SJCRH30 (cell line): ENCODE measurements around the gene HSPG2. TPM values are rescaled to one million over a fixed set of nuclear protein-coding genes. Genes with fewer than 3 reads are reported as not detected.

Experiments
- DNase-seq, 2 experiments: peaks; one replicate each; pipeline ENCODE4 v3.0.0-alpha.2; 2015 to 2020
- H3K27ac ChIP-seq: fragments of 250-450 bp; sonication (Bioruptor Pico); 2 replicates; pipeline ENCODE4 v1.5.1; 2020; ENCODE audit warnings: mild to moderate bottlenecking, moderate library complexity
- H3K27me3 ChIP-seq: fragments of 250-450 bp; sonication (Bioruptor Pico); 2 replicates; pipeline ENCODE4 v1.5.1; 2020; ENCODE audit warnings: mild to moderate bottlenecking, moderate library complexity
- H3K36me3 ChIP-seq: fragments of 250-450 bp; sonication (Bioruptor Pico); 2 replicates; pipeline ENCODE4 v1.5.1; 2020; ENCODE audit warnings: mild to moderate bottlenecking, moderate library complexity
- H3K4me1 ChIP-seq: fragments of 250-450 bp; sonication (Bioruptor Pico); 2 replicates; pipeline ENCODE4 v1.5.1; 2020; ENCODE audit warnings: mild to moderate bottlenecking, moderate library complexity
- H3K4me3 ChIP-seq: fragments of 250-450 bp; sonication (Bioruptor Pico); 2 replicates; pipeline ENCODE4 v1.5.1; 2020; ENCODE audit warnings: mild to moderate bottlenecking, moderate library complexity
- H3K9me3 ChIP-seq: fragments of 250-450 bp; sonication (Bioruptor Pico); replicated peaks from 2 replicates; pipeline ENCODE4 v1.5.1; 2020; ENCODE audit warnings: mild to moderate bottlenecking, moderate library complexity
- total RNA-seq: library from RNA; depleted of rRNA; stranded (reverse); fragments of >200 nt; shearing (Covaris generic); gene quantifications from 2 replicates; pipeline ENCODE4 v1.2.3, GENCODE V29; 2014

The HSPG2 gene
- total RNA-seq, 1 experiment from 2014 or later = 84.0 TPM

DNA sequence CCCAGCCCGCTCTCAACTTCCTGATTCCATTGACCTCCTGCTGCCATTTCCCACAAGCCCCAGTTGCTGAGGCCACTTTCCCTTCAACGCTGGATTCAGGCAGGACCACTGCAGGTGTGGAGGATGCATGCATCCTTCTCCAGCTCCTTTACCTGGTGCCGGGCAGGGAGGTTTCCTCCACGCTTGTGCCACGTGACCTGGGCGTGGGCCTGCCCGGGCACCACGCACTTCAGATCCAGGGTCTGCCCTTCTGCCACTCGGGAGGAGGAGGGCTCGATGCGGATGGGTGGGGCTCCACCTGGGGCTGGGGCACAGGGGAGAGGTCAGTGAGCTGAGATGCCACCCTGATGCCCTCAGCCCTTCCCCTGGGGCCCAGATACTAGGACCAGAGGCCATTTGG is 93.1 kb downstream of the HSPG2 start:
- Histone ChIP-seq H3K36me3 (peaks cover 97% of the 10 kb centered on the region), H3K4me3 (no peak overlapping the region), H3K4me1 (no peaks in the 10 kb centered on the region), H3K9me3 (no peaks in the 10 kb centered on the region), H3K27ac (no peak overlapping the region), H3K27me3 (no peaks in the 10 kb centered on the region)
- DNase-seq = no peak

GRCh38 chr1:21843208-21843607 is 93.9 kb downstream of the HSPG2 start:
- no peak for DNase-seq
- Histone ChIP-seq H3K27ac (no peak overlapping the region), H3K36me3 (peaks cover 96% of the 10 kb centered on the region), H3K27me3 (no peaks in the 10 kb centered on the region), H3K4me3 (no peak overlapping the region), H3K9me3 (no peaks in the 10 kb centered on the region), H3K4me1 (no peaks in the 10 kb centered on the region)

DNA sequence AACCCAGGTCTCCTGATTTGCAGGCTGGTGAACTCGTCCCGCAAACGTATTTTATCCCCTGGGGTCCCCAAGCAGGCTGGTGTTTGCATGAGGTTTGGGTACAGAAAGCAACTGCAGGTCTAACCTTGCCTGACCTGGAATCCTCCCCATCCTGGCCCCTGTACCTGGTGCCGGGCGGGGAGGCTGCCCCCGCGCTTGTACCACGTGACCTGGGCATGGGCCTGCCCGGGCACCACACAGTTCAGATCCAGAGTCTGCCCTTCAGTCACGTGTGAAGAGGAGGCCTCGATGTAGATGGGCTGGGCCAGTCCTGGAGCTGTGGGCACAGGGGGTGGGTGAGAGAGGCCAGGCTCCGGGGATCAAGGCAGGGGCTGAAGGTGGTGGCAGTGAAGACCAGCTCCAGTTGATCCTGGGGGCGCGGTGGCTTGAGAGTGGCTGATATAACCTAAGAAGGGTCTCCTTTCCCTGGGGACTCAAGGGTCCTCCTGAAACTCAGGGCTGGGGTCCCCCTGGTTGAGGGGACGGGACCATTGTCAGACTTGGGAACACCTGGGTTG is 94.4 kb downstream of the HSPG2 start:
- Histone ChIP-seq H3K36me3 (peaks cover 94% of the 10 kb centered on the region), H3K4me1 (no peaks in the 10 kb centered on the region), H3K27ac (no peak overlapping the region), H3K9me3 (no peaks in the 10 kb centered on the region), H3K27me3 (no peaks in the 10 kb centered on the region), H3K4me3 (no peak overlapping the region)
- DNase-seq = no peak

GRCh38 chr1:21841852-21842466 is 95.2 kb downstream of the HSPG2 start:
- peaks cover 94% of the 10 kb centered on the region for H3K36me3 ChIP-seq
- no peak overlapping the region for H3K4me3 ChIP-seq
- no peaks in the 10 kb centered on the region for H3K9me3 ChIP-seq
- no peak for DNase-seq
- no peaks in the 10 kb centered on the region for H3K4me1 ChIP-seq
- no peaks in the 10 kb centered on the region for H3K27me3 ChIP-seq
- no peak overlapping the region for H3K27ac ChIP-seq

GRCh38 chr1:21840981-21841380 is 96.1 kb downstream of the HSPG2 start:
- no peaks in the 10 kb centered on the region for H3K27me3 ChIP-seq
- no peaks in the 10 kb centered on the region for H3K9me3 ChIP-seq
- H3K27ac ChIP-seq = no peak overlapping the region
- H3K36me3 ChIP-seq = peaks cover 94% of the 10 kb centered on the region
- no peaks in the 10 kb centered on the region for H3K4me1 ChIP-seq
- H3K4me3 ChIP-seq = no peak overlapping the region
- no peak for DNase-seq

- Histone ChIP-seq H3K4me3 (no peak overlapping the region), H3K27me3 (no peaks in the 10 kb centered on the region), H3K9me3 (0 out of 2 replicates have a peak, but pooled peaks cover 1% of the 10 kb centered on the region), H3K4me1 (no peaks in the 10 kb centered on the region), H3K36me3 (peaks cover 94% of the 10 kb centered on the region), H3K27ac (no peak overlapping the region)
- no peak for DNase-seq
Measured at GRCh38 chr1:21839337-21840037, 97.6 kb downstream of the HSPG2 start.

- no peaks in the 10 kb centered on the region for H3K27me3 ChIP-seq
- H3K4me3 ChIP-seq = no peak overlapping the region
- 0 out of 2 replicates have a peak, but pooled peaks cover 3% of the 10 kb centered on the region for H3K9me3 ChIP-seq
- no peak for DNase-seq
- H3K27ac ChIP-seq = no peak overlapping the region
- H3K36me3 ChIP-seq = peaks cover 94% of the 10 kb centered on the region
- no peaks in the 10 kb centered on the region for H3K4me1 ChIP-seq
Measured at GRCh38 chr1:21838359-21839157, 98.6 kb downstream of the HSPG2 start.

GRCh38 chr1:21837476-21837875 is 99.6 kb downstream of the HSPG2 start:
- H3K27me3 ChIP-seq = no peaks in the 10 kb centered on the region
- no peak overlapping the region for H3K27ac ChIP-seq
- no peak for DNase-seq
- H3K36me3 ChIP-seq = peaks cover 94% of the 10 kb centered on the region
- H3K9me3 ChIP-seq = 0 out of 2 replicates have a peak, but pooled peaks cover 3% of the 10 kb centered on the region
- no peaks in the 10 kb centered on the region for H3K4me1 ChIP-seq
- H3K4me3 ChIP-seq = no peak overlapping the region

- Histone ChIP-seq H3K4me3 (no peak overlapping the region), H3K27ac (no peak overlapping the region), H3K4me1 (no peaks in the 10 kb centered on the region), H3K9me3 (0 out of 2 replicates have a peak, but pooled peaks cover 3% of the 10 kb centered on the region), H3K27me3 (no peaks in the 10 kb centered on the region), H3K36me3 (peaks cover 94% of the 10 kb centered on the region)
- DNase-seq = no peak
Measured at GRCh38 chr1:21836729-21837128, 100.4 kb downstream of the HSPG2 start.

DNA sequence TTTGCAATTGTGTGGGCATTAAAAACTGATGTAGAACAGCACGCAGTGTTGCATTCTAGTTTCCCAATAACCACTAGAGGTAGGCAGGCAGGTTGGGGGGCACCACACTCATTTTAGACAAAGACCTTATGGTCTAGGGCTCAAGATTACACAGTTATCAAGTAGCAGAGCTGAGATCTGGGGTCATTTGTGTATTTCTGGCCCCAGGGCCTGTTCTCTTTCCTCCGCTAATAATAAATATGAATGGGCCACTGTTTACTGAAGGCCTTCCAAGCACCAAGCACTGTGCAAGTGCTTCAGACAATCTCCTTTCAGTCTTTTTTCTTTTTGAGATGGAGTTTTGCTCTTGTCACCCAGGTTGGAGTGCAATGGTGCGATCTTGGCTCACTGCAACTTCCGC is 101.1 kb downstream of the HSPG2 start:
- Histone ChIP-seq H3K4me1 (no peaks in the 10 kb centered on the region), H3K27ac (no peak overlapping the region), H3K27me3 (no peaks in the 10 kb centered on the region), H3K9me3 (0 out of 2 replicates have a peak, but pooled peaks cover 3% of the 10 kb centered on the region), H3K36me3 (peaks cover 94% of the 10 kb centered on the region), H3K4me3 (no peak overlapping the region)
- DNase-seq = no peak

- Histone ChIP-seq H3K36me3 (peaks cover 92% of the 10 kb centered on the region), H3K27me3 (no peaks in the 10 kb centered on the region), H3K27ac (no peak overlapping the region), H3K9me3 (0 out of 2 replicates have a peak, but pooled peaks cover 3% of the 10 kb centered on the region), H3K4me3 (no peak overlapping the region), H3K4me1 (no peaks in the 10 kb centered on the region)
- no peak for DNase-seq
Measured at GRCh38 chr1:21834666-21835065, 102.4 kb downstream of the HSPG2 start.

DNA sequence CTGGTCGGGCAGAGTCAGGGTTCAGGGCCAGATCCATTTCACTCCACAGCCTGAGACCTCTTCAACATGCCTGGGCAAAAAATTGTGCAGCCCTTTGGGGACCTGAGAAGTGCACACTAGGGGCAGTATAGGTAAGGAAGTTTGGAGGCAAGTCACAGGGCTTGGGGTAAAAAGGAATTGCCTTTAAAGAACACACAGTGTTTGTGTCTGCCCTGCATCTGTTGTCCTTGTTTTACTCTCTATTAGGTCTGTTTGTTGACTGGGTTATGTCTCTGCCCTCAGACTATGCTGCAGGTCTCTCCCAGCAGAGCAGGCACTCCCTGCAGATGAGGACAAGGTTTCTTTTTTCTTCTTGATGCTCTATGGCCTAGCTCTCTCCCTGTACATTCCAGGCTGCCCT is 103.0 kb downstream of the HSPG2 start:
- H3K4me3 ChIP-seq = no peak overlapping the region
- H3K27ac ChIP-seq = no peak overlapping the region
- H3K36me3 ChIP-seq = peaks cover 92% of the 10 kb centered on the region
- no peaks in the 10 kb centered on the region for H3K27me3 ChIP-seq
- 0 out of 2 replicates have a peak, but pooled peaks cover 3% of the 10 kb centered on the region for H3K9me3 ChIP-seq
- no peaks in the 10 kb centered on the region for H3K4me1 ChIP-seq
- DNase-seq = no peak

DNA sequence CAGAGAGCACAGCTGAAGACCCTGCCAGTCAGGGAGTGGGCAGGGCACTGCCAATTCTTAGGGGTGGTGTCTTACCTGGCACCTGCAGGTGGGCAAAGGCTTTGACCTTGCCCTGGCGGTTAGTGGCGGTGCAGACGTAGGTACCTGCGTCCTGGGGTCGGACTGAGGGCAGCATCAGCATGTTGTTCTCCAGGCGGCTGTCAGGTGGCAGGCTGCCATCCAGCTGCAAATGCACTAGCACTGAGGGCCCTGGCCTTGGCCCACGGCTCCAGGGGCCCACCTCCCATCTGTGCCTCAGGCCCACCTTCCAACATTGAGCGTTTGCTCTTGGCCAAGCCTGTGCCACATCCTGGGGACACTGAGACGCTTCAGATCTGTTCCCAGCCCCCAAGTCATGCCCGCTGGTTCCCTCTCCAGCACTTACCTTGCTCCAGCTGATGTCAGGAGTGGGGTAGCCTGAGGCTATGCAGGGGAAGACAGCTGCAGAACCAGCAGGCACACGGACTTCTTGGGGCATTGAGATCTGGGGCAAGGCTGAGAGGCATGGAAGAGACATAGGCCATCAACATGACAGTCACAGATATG is 103.6 kb downstream of the HSPG2 start:
- H3K9me3 ChIP-seq = 0 out of 2 replicates have a peak, but pooled peaks cover 3% of the 10 kb centered on the region
- H3K4me1 ChIP-seq = no peaks in the 10 kb centered on the region
- H3K27ac ChIP-seq = no peak overlapping the region
- DNase-seq = no peak
- H3K4me3 ChIP-seq = no peak overlapping the region
- no peaks in the 10 kb centered on the region for H3K27me3 ChIP-seq
- peaks cover 93% of the 10 kb centered on the region for H3K36me3 ChIP-seq

- H3K4me3 ChIP-seq = no peak overlapping the region
- H3K4me1 ChIP-seq = no peaks in the 10 kb centered on the region
- H3K27ac ChIP-seq = no peak overlapping the region
- no peaks in the 10 kb centered on the region for H3K27me3 ChIP-seq
- 0 out of 2 replicates have a peak, but pooled peaks cover 3% of the 10 kb centered on the region for H3K9me3 ChIP-seq
- no peak for DNase-seq
- H3K36me3 ChIP-seq = peaks cover 92% of the 10 kb centered on the region
Measured at GRCh38 chr1:21831454-21831970, 105.6 kb downstream of the HSPG2 start.
